ENCODE measurements around the gene ARHGEF17. TPM values are rescaled to one million over a fixed set of nuclear protein-coding genes. Genes with fewer than 3 reads are reported as not detected.
A peak's percentile ranks its signal among the peaks of the same experiment; 100 is the strongest.

The ARHGEF17 gene
- total RNA-seq, 1 donor from 2014 or later, result 19.9 TPM

- Mint-ChIP-seq H3K4me1 (peaks cover 21% of the 10 kb centered on the region), H3K9me3 (no peaks in the 10 kb centered on the region)
- peaks cover 4% of the 10 kb centered on the region for H3K4me1 ChIP-seq
These were observed 104.2 kb downstream of the ARHGEF17 start for GRCh38 chr11:73412308-73412707.

GRCh38 chr11:73413256-73413655, 105.2 kb downstream of the ARHGEF17 start:
- H3K9me3 ChIP-seq (ENCODE audit: low read depth), result no peaks in the 10 kb centered on the region
- H3K79me2 ChIP-seq (ENCODE audit: low read depth), result no peaks in the 10 kb centered on the region
- no peak overlapping the region for H3K9ac ChIP-seq
- no peak overlapping the region for H3K4me2 ChIP-seq
- no peak overlapping the region for H3K4me3 Mint-ChIP-seq
- no peaks in the 10 kb centered on the region for H3K36me3 ChIP-seq
- no peak overlapping the region for H3K4me3 ChIP-seq
- H3K27me3 Mint-ChIP-seq (ENCODE audit: insufficient read depth, low read depth), result no peaks in the 10 kb centered on the region
- no peaks in the 10 kb centered on the region for H3K27me3 ChIP-seq
- H3K9me3 Mint-ChIP-seq, result no peaks in the 10 kb centered on the region
- peaks cover 38% of the 10 kb centered on the region for H3K36me3 Mint-ChIP-seq
- peaks cover 21% of the 10 kb centered on the region for H3K4me1 Mint-ChIP-seq
- H3K27ac ChIP-seq, result no peak overlapping the region
- DNase-seq (ENCODE audit: low spot score), result no peak
- H3F3A ChIP-seq (ENCODE audit: low read depth), result no peaks in the 10 kb centered on the region
- H3K4me1 ChIP-seq, result peaks cover 4% of the 10 kb centered on the region
- H3K27ac Mint-ChIP-seq, result peak overlapping the region; percentile 9
- H4K20me1 ChIP-seq (ENCODE audit: low read depth), result no peaks in the 10 kb centered on the region
- H2AFZ ChIP-seq (replicated peaks), result no peak overlapping the region
- no peak for TF ChIP-seq EZH2phosphoT487 (IDR thresholded peaks at IDR 0.05)
- TF ChIP-seq, protein P1, sequence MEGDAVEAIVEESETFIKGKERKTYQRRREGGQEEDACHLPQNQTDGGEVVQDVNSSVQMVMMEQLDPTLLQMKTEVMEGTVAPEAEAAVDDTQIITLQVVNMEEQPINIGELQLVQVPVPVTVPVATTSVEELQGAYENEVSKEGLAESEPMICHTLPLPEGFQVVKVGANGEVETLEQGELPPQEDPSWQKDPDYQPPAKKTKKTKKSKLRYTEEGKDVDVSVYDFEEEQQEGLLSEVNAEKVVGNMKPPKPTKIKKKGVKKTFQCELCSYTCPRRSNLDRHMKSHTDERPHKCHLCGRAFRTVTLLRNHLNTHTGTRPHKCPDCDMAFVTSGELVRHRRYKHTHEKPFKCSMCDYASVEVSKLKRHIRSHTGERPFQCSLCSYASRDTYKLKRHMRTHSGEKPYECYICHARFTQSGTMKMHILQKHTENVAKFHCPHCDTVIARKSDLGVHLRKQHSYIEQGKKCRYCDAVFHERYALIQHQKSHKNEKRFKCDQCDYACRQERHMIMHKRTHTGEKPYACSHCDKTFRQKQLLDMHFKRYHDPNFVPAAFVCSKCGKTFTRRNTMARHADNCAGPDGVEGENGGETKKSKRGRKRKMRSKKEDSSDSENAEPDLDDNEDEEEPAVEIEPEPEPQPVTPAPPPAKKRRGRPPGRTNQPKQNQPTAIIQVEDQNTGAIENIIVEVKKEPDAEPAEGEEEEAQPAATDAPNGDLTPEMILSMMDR (IDR thresholded peaks at IDR 0.05), result no peak
- TF ChIP-seq EZH2 (IDR thresholded peaks at IDR 0.05), result no peak

More at GRCh38 chr11:73412308-73412707, 104.2 kb downstream of the ARHGEF17 start:
- no peak overlapping the region for H3K4me3 Mint-ChIP-seq
- Histone ChIP-seq H3K4me3 (no peak overlapping the region), H2AFZ (replicated peaks) (no peak overlapping the region), H3K36me3 (no peaks in the 10 kb centered on the region), H3K9me3 (ENCODE audit: low read depth) (no peaks in the 10 kb centered on the region), H4K20me1 (ENCODE audit: low read depth) (no peaks in the 10 kb centered on the region), H3F3A (ENCODE audit: low read depth) (no peaks in the 10 kb centered on the region), H3K79me2 (ENCODE audit: low read depth) (no peaks in the 10 kb centered on the region), H3K27ac (no peak overlapping the region), H3K9ac (no peak overlapping the region), H3K27me3 (no peaks in the 10 kb centered on the region), H3K4me2 (no peak overlapping the region)
- H3K36me3 Mint-ChIP-seq, result peaks cover 38% of the 10 kb centered on the region
- TF ChIP-seq EZH2 (IDR thresholded peaks at IDR 0.05) (no peak), EZH2phosphoT487 (IDR thresholded peaks at IDR 0.05) (no peak)
- TF ChIP-seq, protein P1 (IDR thresholded peaks at IDR 0.05), result no peak
- no peak for DNase-seq (ENCODE audit: low spot score)
- peak overlapping the region; percentile 9 for H3K27ac Mint-ChIP-seq
- H3K27me3 Mint-ChIP-seq (ENCODE audit: insufficient read depth, low read depth), result peaks cover 3% of the 10 kb centered on the region

DNA sequence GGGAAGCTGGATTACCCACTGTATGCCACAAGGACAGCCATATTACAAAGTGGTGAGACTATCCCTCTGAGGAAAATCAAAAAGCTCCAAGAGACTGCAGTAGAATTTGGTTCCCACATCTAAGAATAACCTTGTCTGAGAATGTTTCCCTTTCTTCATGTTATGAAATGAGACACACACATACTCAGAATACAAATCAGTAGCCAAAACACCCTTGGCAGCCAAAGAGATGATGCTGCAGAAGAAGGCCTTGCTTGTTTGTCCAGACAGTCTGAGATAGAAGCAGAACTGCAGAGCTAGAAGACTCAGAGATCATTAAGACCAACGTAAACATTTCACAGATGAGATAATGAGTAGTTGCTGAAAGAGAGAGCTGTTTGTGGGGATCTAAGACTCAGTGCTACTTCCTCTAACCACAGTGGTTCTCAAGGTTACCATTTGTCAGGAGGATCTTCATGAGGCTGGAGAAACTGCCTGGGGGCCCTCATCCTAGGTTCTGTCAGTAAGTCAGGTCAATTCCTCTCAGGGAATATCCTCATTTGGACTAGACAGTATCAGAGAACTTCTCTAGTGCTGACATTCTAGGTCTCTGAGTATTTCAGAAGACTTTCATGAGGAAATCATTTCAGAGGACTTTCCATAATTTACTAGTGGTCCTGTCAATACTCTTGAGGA, 107.0 kb downstream of the ARHGEF17 start:
- Histone ChIP-seq H4K20me1 (ENCODE audit: low read depth) (no peaks in the 10 kb centered on the region), H2AFZ (replicated peaks) (no peak overlapping the region), H3K9ac (no peak overlapping the region), H3K4me2 (no peak overlapping the region), H3K79me2 (ENCODE audit: low read depth) (no peaks in the 10 kb centered on the region), H3K4me1 (peaks cover 4% of the 10 kb centered on the region), H3K9me3 (ENCODE audit: low read depth) (no peaks in the 10 kb centered on the region), H3K4me3 (no peak overlapping the region), H3K27me3 (no peaks in the 10 kb centered on the region), H3K27ac (no peak overlapping the region), H3K36me3 (no peaks in the 10 kb centered on the region), H3F3A (ENCODE audit: low read depth) (no peaks in the 10 kb centered on the region)
- no peak overlapping the region for H3K4me3 Mint-ChIP-seq
- peaks cover 21% of the 10 kb centered on the region for H3K4me1 Mint-ChIP-seq
- no peaks in the 10 kb centered on the region for H3K9me3 Mint-ChIP-seq
- TF ChIP-seq, protein P1 (IDR thresholded peaks at IDR 0.05), result no peak
- TF ChIP-seq EZH2phosphoT487 (IDR thresholded peaks at IDR 0.05) (no peak), EZH2 (IDR thresholded peaks at IDR 0.05) (no peak)
- H3K27ac Mint-ChIP-seq, result no peak overlapping the region
- H3K36me3 Mint-ChIP-seq, result peaks cover 34% of the 10 kb centered on the region
- H3K27me3 Mint-ChIP-seq (ENCODE audit: insufficient read depth, low read depth), result no peaks in the 10 kb centered on the region
- DNase-seq (ENCODE audit: low spot score), result no peak

Data from neural progenitor cell (in vitro differentiated cells).